ENCODE measurements around the gene PRR7.

PRR7 gene

GRCh38 chr5:177423671-177424070, 22.9 kb upstream of the PRR7 start:
- no peak for DNase-seq

- DNase-seq: no peak
Measured at GRCh38 chr5:177425196-177425800, 21.3 kb upstream of the PRR7 start.

DNA sequence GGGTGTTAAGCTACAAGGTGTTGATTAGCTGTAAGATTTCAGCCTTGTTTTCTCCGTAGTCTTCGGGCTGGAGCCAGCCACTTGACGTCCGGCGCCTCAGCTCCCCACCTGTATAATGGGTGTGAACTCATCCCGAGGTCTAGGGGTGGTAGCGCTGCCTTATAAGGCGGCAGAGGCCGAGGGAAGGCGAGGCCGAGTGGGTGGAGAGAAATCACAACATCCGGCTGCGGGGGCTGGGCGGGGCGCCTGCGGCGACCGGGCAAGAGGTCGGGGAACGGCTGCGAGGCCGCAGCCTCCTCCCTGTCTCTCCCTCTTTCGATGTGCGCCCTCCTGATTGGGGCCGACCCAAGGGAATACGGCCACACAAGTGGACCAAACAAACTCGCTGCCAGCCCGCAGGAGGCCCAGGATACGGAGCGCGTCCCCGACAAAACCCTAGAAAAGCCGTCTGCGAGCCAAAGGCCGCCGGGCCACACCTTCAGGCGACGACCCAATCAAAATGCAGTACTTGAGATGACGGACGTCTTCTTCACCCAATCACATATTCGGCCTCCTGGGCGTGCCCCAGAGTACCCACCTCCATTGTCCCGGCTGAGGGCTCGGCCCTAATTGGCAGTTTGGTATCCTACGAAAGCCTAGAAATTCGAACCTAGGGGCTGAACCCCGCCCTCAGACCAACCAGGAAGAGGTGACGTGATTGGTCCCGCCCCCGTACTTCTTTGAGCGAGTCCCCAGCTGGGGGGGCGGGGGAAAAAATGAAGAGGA, 20.6 kb upstream of the PRR7 start:
- DNase-seq: peak; percentile 94 to 100 (median 100)

GRCh38 chr5:177426566-177427210, 19.9 kb upstream of the PRR7 start, which contains the start of gene GRK6:
TSS of gene GRK6 (plus strand) at chr5:177426676. CDS start at chr5:177426846, 170 bp downstream.
- DNase-seq: peak in 10 of 56 donors; percentile 22 to 71 (median 64)

DNA sequence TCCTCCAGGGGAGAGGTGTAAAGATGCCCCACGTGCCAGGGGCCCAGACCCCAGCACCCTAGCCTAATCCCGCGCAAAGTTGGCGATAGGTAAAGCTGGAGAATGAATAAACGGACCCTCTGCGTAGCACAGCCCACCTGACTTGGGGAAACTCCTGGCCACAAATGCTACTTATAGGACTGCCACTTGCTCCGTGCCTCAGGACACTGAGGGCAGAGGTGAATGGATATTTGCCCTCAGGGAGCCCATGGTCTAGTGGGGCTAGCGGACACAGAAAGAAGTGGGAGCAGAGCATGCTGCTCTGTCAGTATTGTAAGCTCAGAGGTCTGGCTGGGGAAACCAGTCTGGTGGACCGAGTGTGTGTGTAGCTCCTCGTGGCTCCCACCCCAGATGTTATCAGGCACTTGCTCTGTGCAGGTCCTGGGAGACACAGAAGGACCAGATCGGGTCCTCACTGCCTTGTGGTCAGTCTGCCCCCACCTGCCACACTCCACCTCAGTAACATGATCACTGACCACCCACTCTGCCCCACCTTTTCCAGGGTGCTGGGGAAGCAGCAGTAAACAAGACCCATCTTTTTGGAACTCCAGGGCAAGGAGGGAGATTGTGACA, 19.3 kb upstream of the PRR7 start:
- DNase-seq: no peak

GRCh38 chr5:177427919-177428573, 18.6 kb upstream of the PRR7 start:
- DNase-seq: no peak

DNA sequence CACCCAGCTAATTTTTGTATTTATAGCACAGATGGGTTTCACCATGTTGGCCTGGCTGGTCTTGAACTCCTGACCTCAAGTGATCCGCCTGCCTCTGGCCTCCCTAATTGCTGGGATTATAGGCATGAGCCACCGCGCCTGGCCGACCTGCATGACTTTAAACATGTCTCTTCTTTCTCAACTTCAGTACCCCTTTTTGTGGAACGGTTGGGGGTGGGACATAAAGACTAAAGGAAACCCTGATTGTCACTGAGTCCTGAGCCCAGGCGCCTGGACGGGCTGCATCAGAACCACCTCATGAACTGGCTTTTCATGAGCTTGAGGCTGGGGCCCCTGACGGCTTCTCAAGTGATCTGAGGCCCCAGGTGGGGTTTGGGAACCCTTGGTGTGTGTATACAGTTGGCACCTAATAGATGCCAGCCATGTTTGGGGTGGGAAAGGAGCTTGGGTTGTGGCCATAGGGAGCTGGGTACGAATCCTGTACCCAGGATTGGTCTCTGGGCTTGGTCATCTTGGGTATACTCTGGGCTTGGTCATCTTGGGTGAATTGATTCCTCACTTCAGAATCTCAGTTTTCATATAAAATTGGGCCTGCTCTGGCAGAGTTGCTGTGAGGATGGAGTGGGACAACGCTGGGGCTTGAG, 17.9 kb upstream of the PRR7 start:
- no peak for DNase-seq

GRCh38 chr5:177429248-177430040, 17.2 kb upstream of the PRR7 start:
- peak in 14 of 56 donors; percentile 12 to 54 (median 24) for DNase-seq

GRCh38 chr5:177430140-177430951, 16.3 kb upstream of the PRR7 start:
- no peak for DNase-seq

- no peak for DNase-seq
Measured at GRCh38 chr5:177430972-177431316, 15.7 kb upstream of the PRR7 start.

GRCh38 chr5:177431317-177432142, 15.1 kb upstream of the PRR7 start:
- peak in 10 of 56 donors; percentile 5 to 57 (median 25) for DNase-seq

GRCh38 chr5:177432143-177432838, 14.3 kb upstream of the PRR7 start:
- peak in 35 of 56 donors; percentile 15 to 68 (median 38) for DNase-seq

DNA sequence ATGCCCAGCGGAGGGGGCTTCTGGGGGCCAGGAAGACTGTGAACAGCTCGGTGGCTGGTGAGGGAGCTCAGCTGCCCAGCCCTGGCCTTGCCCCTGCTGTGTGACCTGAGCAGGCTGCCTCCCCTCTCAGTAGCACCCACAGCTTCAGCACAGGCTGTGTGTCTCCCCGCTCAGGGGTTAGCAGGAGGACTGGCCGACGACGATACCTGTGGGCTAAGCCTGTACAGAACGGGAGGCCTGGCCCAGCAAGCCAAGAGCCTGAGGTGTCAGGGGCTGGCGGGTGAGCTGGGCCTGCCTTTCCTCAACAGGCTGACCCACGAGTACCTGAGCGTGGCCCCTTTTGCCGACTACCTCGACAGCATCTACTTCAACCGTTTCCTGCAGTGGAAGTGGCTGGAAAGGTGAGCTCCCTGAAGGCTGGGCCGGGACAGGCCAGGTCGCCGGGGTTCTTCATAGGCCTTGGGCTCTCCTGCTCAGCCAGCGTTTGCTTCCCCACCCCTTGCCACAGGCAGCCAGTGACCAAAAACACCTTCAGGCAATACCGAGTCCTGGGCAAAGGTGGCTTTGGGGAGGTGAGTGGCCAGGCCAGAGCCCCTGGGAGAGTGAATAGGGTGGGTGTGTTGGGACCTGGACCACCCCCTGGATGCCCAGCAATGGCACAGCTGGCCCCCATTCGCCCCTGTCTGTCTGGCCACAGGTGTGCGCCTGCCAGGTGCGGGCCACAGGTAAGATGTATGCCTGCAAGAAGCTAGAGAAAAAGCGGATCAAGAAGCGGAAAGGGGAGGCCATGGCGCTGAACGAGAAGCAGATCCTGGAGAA, 13.6 kb upstream of the PRR7 start:
- no peak for DNase-seq

- DNase-seq: no peak
Measured at GRCh38 chr5:177433658-177434217, 12.9 kb upstream of the PRR7 start.

DNA sequence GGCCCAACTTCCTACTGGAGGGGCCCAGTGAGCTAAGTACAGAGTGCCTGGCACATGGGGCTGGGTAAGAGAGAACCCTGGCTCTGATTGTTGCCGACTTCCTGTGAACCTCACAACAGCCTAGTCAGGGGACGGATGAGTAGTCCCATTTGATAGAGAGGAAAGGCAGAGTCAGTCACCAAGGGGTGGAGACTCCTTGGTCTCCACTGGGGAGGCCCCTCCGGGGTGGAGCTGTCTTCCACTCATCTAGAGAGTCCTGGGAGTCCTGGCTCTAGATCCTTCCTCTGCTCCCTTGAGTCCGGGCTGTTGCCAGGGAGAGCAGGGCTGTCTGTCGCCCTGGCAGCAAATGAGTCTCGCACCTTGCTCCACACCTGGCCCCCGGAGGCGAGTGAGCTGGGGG, 12.2 kb upstream of the PRR7 start:
- DNase-seq: no peak

All from nucleus accumbens (tissue), 56 donors.